H1 (cell line): ENCODE measurements around the gene CDYL2. TPM values are rescaled to one million over a fixed set of nuclear protein-coding genes. Genes with fewer than 3 reads are reported as not detected.

Experiments used
- CTCF ChIA-PET: fragments of 300-600 bp; sonication (Branson Sonifier 250); formaldehyde crosslinking; loops from one replicate; lab custom pipeline; 2021; ENCODE audit not compliant: partially characterized antibody; lab: Charles Lee
- POLR2A ChIA-PET: fragments of 300-600 bp; sonication (Branson Sonifier 250); formaldehyde crosslinking; loops from one replicate; lab custom pipeline; 2021; ENCODE audit warnings: inconsistent platforms; ENCODE audit not compliant: partially characterized antibody; lab: Charles Lee
- DNase-seq, 2 experiments: peaks; one replicate each; pipeline versions ENCODE4 v3.0.0 to v3.0.0-alpha.2; 2010 to 2022; ENCODE audit warnings: low spot score in 2 of 2, low read depth in 1 of 2, mixed read lengths in 1 of 2
- FAIRE-seq: peaks from 2 replicates; lab custom pipeline; 2011; peaks lifted over from hg19 to GRCh38; lab: Jason Lieb, UNC
- H2AFZ ChIP-seq: 2 replicates; pipeline ENCODE4 v1.8.1; 2012; ENCODE audit warnings: low read length, inconsistent platforms
- H2AK5ac ChIP-seq: 2 replicates; pipeline ENCODE4 v1.6.1; 2013; ENCODE audit warnings: low read depth, low read length
- H2BK120ac ChIP-seq: replicated peaks from 2 replicates; pipeline ENCODE3; 2013; ENCODE audit warnings: low read depth, low read length, inconsistent platforms
- H2BK12ac ChIP-seq: 2 replicates; pipeline ENCODE4 v1.6.1; 2013; ENCODE audit warnings: low read depth, low read length
- H2BK15ac ChIP-seq: 2 replicates; pipeline ENCODE4 v1.6.1; 2013; ENCODE audit warnings: low read length
- H2BK20ac ChIP-seq: 2 replicates; pipeline ENCODE4 v1.6.1; 2013; ENCODE audit warnings: low read length
- H2BK5ac ChIP-seq: 2 replicates; pipeline ENCODE4 v1.6.1; 2013; ENCODE audit warnings: low read depth, low read length
- H3K14ac ChIP-seq: 2 replicates; pipeline ENCODE4 v1.6.1; 2013; ENCODE audit warnings: inconsistent platforms; ENCODE audit not compliant: insufficient read length
- H3K18ac ChIP-seq: 2 replicates; pipeline ENCODE4 v1.6.1; 2013; ENCODE audit warnings: low read length; ENCODE audit errors: extremely low read depth
- H3K23ac ChIP-seq: 2 replicates; pipeline ENCODE4 v1.6.1; 2013; ENCODE audit warnings: inconsistent platforms; ENCODE audit not compliant: insufficient read length
- H3K23me2 ChIP-seq: 2 replicates; pipeline ENCODE4 v1.6.1; 2013; ENCODE audit warnings: low read depth, low read length
- H3K27ac ChIP-seq: 2 replicates; pipeline ENCODE4 v1.6.1; 2011; ENCODE audit warnings: low read depth, low read length, inconsistent platforms
- H3K27me3 ChIP-seq, 4 experiments: replicated peaks in 1 of 4; 1 replicate in 1 of 4; 2 replicates in 3 of 4; pipeline versions ENCODE4 v1.6.1 to v1.8.1; 2011 to 2013; ENCODE audit warnings: low read length in 3 of 4, mild to moderate bottlenecking in 3 of 4, inconsistent platforms in 2 of 4, mixed read lengths in 2 of 4, moderate library complexity in 1 of 4; ENCODE audit not compliant: control insufficient read depth in 3 of 4, insufficient read depth in 3 of 4; ENCODE audit errors: extremely low read depth in 1 of 4
- H3K36me3 ChIP-seq, 4 experiments: 2 replicates each; pipeline versions ENCODE4 v1.6.1 to v1.8.1; 2011 to 2013; ENCODE audit warnings: mild to moderate bottlenecking in 4 of 4, low read length in 3 of 4, moderate library complexity in 2 of 4, control low read depth in 1 of 4, inconsistent platforms in 1 of 4; ENCODE audit not compliant: insufficient read depth in 4 of 4, control insufficient read depth in 2 of 4
- H3K4ac ChIP-seq: replicated peaks from 2 replicates; pipeline ENCODE3; 2013; ENCODE audit warnings: low read length, low read depth, mixed read lengths, inconsistent platforms; ENCODE audit not compliant: insufficient read length
- H3K4me1 ChIP-seq, 4 experiments: replicated peaks in 1 of 4; 1 replicate in 1 of 4; 2 replicates in 3 of 4; pipeline versions ENCODE4 v1.6.1 to v1.8.1; 2011 to 2013; ENCODE audit warnings: low read length in 3 of 4, inconsistent platforms in 2 of 4, mixed read lengths in 1 of 4; ENCODE audit not compliant: insufficient read depth in 4 of 4, control insufficient read depth in 3 of 4
- H3K4me2 ChIP-seq, 2 experiments: 2 replicates each; pipeline versions ENCODE4 v1.6.1 to v1.8.1; 2011 to 2013; ENCODE audit warnings: low read depth in 2 of 2, low read length in 2 of 2, control low read depth in 1 of 2, inconsistent platforms in 1 of 2, mild to moderate bottlenecking in 1 of 2; ENCODE audit not compliant: insufficient read depth in 1 of 2
- H3K4me3 ChIP-seq, 4 experiments: fragments of 200-600, 300-600 bp in 1 of 4; sonication (generic), shearing (Covaris generic), sonication (Bioruptor Twin) in 1 of 4; 2 replicates each; pipeline versions ENCODE4 v1.5.1 to v1.8.1; 2011 to 2016; ENCODE audit warnings: low read length in 4 of 4, low read depth in 3 of 4, control low read depth in 2 of 4, inconsistent platforms in 2 of 4, mild to moderate bottlenecking in 2 of 4, mixed read lengths in 1 of 4, moderate library complexity in 1 of 4; ENCODE audit not compliant: insufficient read depth in 2 of 4; ENCODE audit errors: extremely low read depth in 1 of 4
- H3K56ac ChIP-seq: replicated peaks from 2 replicates; pipeline ENCODE3; 2013; ENCODE audit warnings: low read depth, mild to moderate bottlenecking, mixed read lengths, low read length, inconsistent platforms; ENCODE audit not compliant: insufficient read length
- H3K79me1 ChIP-seq: 2 replicates; pipeline ENCODE4 v1.6.1; 2013; ENCODE audit warnings: low read depth, low read length, control low read depth
- H3K79me2 ChIP-seq, 2 experiments: 2 replicates each; pipeline versions ENCODE4 v1.6.1 to v1.8.1; 2012 to 2013; ENCODE audit warnings: low read length in 2 of 2, mild to moderate bottlenecking in 2 of 2, inconsistent platforms in 1 of 2; ENCODE audit not compliant: insufficient read depth in 2 of 2, control insufficient read depth in 1 of 2
- H3K9ac ChIP-seq, 4 experiments: replicated peaks in 1 of 4; 1 replicate in 1 of 4; 2 replicates in 3 of 4; pipeline versions ENCODE4 v1.6.1 to v1.8.1; 2011 to 2013; ENCODE audit warnings: low read depth in 3 of 4, low read length in 3 of 4, control low read depth in 2 of 4, mild to moderate bottlenecking in 2 of 4, moderate library complexity in 2 of 4, inconsistent platforms in 1 of 4; ENCODE audit errors: extremely low read depth in 1 of 4
- H3K9me3 ChIP-seq, 2 experiments: 2 replicates each; pipeline versions ENCODE4 v1.6.1 to v1.8.1; 2012 to 2013; ENCODE audit warnings: mild to moderate bottlenecking in 2 of 2, moderate library complexity in 2 of 2, control low read depth in 1 of 2, inconsistent platforms in 1 of 2, low read depth in 1 of 2, low read length in 1 of 2, mixed read lengths in 1 of 2; ENCODE audit not compliant: insufficient read depth in 2 of 2
- H4K20me1 ChIP-seq, 2 experiments: replicated peaks in 1 of 2; 2 replicates each; pipeline versions ENCODE3 to v1.8.1; 2011 to 2013; ENCODE audit warnings: inconsistent platforms in 2 of 2, low read length in 2 of 2, mild to moderate bottlenecking in 1 of 2; ENCODE audit not compliant: insufficient read depth in 2 of 2, control insufficient read depth in 1 of 2
- H4K5ac ChIP-seq: 2 replicates; pipeline ENCODE4 v1.6.1; 2013; ENCODE audit warnings: low read length, low read depth, mixed read lengths, inconsistent platforms; ENCODE audit not compliant: insufficient read length
- H4K8ac ChIP-seq: 2 replicates; pipeline ENCODE4 v1.8.0; 2013; ENCODE audit warnings: mild to moderate bottlenecking, moderate library complexity, low read length, inconsistent platforms; ENCODE audit not compliant: insufficient read depth; ENCODE audit errors: extremely low read depth
- H4K91ac ChIP-seq: replicated peaks from 2 replicates; pipeline ENCODE3; 2013; ENCODE audit warnings: low read length, mixed read lengths, inconsistent platforms; ENCODE audit not compliant: insufficient read length
- BRCA1 ChIP-seq: IDR thresholded peaks from 2 replicates; pipeline ENCODE4 v1.6.1; 2012; ENCODE audit warnings: low read depth, low read length, improper control_type of control experiment
- CHD2 ChIP-seq: IDR thresholded peaks from 2 replicates; pipeline ENCODE4 v1.6.1; 2012; ENCODE audit warnings: low read length, improper control_type of control experiment
- CTCF ChIP-seq, 3 experiments: IDR thresholded peaks; 1 replicate in 2 of 3; 2 replicates in 1 of 3; pipeline versions ENCODE4 v1.5.1 to v1.6.1; 2011; ENCODE audit warnings: low read length in 3 of 3, mild to moderate bottlenecking in 3 of 3, inconsistent platforms in 2 of 3, low read depth in 1 of 3, moderate library complexity in 1 of 3; ENCODE audit not compliant: insufficient read depth in 1 of 3; ENCODE audit errors: control extremely low read depth in 1 of 3
- JUN ChIP-seq: IDR thresholded peaks from 2 replicates; pipeline ENCODE4 v1.6.1; 2011; ENCODE audit warnings: low read depth, mild to moderate bottlenecking, improper control_type of control experiment, low read length
- MAX ChIP-seq: IDR thresholded peaks from 2 replicates; pipeline ENCODE4 v1.6.1; 2012; ENCODE audit warnings: inconsistent platforms
- PHF8 ChIP-seq: fragments of 200-600 bp; sonication (generic); conservative IDR thresholded peaks from 2 replicates; pipeline ENCODE4 v1.7.1; 2012; ENCODE audit warnings: low read depth, mild to moderate bottlenecking, inconsistent platforms, low read length, moderate library complexity
- POU5F1 ChIP-seq: IDR thresholded peaks from 2 replicates; pipeline ENCODE4 v1.6.1; 2011; ENCODE audit warnings: low read depth, mild to moderate bottlenecking, low read length, moderate library complexity
- RXRA ChIP-seq: IDR thresholded peaks from 2 replicates; pipeline ENCODE4 v1.6.1; 2011; ENCODE audit warnings: low read depth, mild to moderate bottlenecking, low read length, moderate library complexity; ENCODE audit not compliant: insufficient read depth
- SIRT6 ChIP-seq: IDR thresholded peaks from one replicate; pipeline ENCODE4 v1.7.1; 2012; ENCODE audit warnings: low read length, inconsistent platforms
- TAF1 ChIP-seq: IDR thresholded peaks from 2 replicates; pipeline ENCODE4 v1.6.1; 2011; ENCODE audit warnings: mild to moderate bottlenecking, low read depth, low read length
- YY1 ChIP-seq: IDR thresholded peaks from 2 replicates; pipeline ENCODE4 v1.6.1; 2011; ENCODE audit warnings: low read depth, mild to moderate bottlenecking, low read length
- ZNF274 ChIP-seq: IDR thresholded peaks from 2 replicates; pipeline ENCODE4 v1.7.0; 2012; ENCODE audit warnings: low read length, borderline replicate concordance; ENCODE audit errors: extremely low read depth
- WGBS, 2 experiments: shearing (Covaris generic) in 1 of 2; methylation state at CpG; one replicate each; pipeline versions ENCODE4 v1.1.6 to v1.1.7; 2013 to 2015; ENCODE audit warnings: low lambda C conversion rate in 2 of 2, mixed read lengths in 2 of 2, inconsistent platforms in 1 of 2, low coverage in 1 of 2, missing lambda C conversion rate in 1 of 2; ENCODE audit not compliant: insufficient replicate concordance in 2 of 2, insufficient coverage in 1 of 2, insufficient read length in 1 of 2; ENCODE audit errors: extremely low coverage in 1 of 2, missing lambda C conversion rate in 1 of 2; 5-methylcytosine and 5-hydroxymethylcytosine counted together
- polyA plus RNA-seq, 7 experiments: library from polyadenylated mRNA; depleted of rRNA in 3 of 7; stranded (reverse) in 5 of 7; unstranded in 2 of 7; fragments of >200 nt in 5 of 7; fragments of 200-250 nt in 2 of 7; gene quantifications; 1 replicate in 5 of 7; 2 replicates in 1 of 7; 4 replicates in 1 of 7; pipeline versions ENCODE4 v1.2.1 to v1.2.3, GENCODE V29; 2011 to 2013; ENCODE audit warnings: missing spikeins in 2 of 7, mixed read lengths in 2 of 7
- total RNA-seq: library from RNA; stranded (reverse); fragmentation: NEBNext Ultra II Directional; extraction: Animal tissue kit (Norgen Biotek cat#: 25700); gene quantifications from 2 replicates; pipeline ENCODE4 v1.2.1, GENCODE V29; 2021

CDYL2 gene
- total and polyA plus RNA-seq, 2 of the 8 experiments (the other 6 are each of a cell fraction or from before 2014, with no cell fraction given), result 0.33 to 5.3 TPM

GRCh38 chr16:80828495-80828894, 24.1 kb upstream of the CDYL2 start:
- Histone ChIP-seq H3K56ac (no peak overlapping the region), H3K79me2 (no peaks in the 10 kb centered on the region), H3K9ac (no peak overlapping the region), H3K36me3 (no peaks in the 10 kb centered on the region), H2AFZ (no peak overlapping the region), H3K27me3 (no peaks in the 10 kb centered on the region), H2BK20ac (no peak overlapping the region), H4K20me1 (no peaks in the 10 kb centered on the region), H4K5ac (no peak overlapping the region), H4K8ac (no peak overlapping the region), H3K23ac (no peak overlapping the region), H3K4ac (no peak overlapping the region), H3K23me2 (no peaks in the 10 kb centered on the region), H3K4me3 (no peak overlapping the region), H4K91ac (no peak overlapping the region), H3K14ac (no peak overlapping the region), H2AK5ac (no peak overlapping the region), H3K79me1 (no peaks in the 10 kb centered on the region), H3K9me3 (peaks cover 0 to 14% of the 10 kb centered on the region in 2 experiments; a peak in 2 of 4 replicates), H3K27ac (no peak overlapping the region), H3K4me1 (no peaks in the 10 kb centered on the region), H2BK15ac (no peak overlapping the region), H2BK5ac (no peak overlapping the region), H2BK12ac (no peak overlapping the region), H2BK120ac (no peak overlapping the region), H3K18ac (no peak overlapping the region), H3K4me2 (no peak overlapping the region)
- no peak for FAIRE-seq
- POLR2A ChIA-PET, result no interaction called here
- no peak for DNase-seq
- CTCF ChIA-PET, result interaction anchor here (0.8 kb wide), 1 partner anchor 120 kb away, joined by 3 read pairs; no protein-coding TSS in a partner anchor
- 77% methylated on average over 4 of the region's 4 CpGs; no CpG with 5 or more reads in 1 of the 2 experiments for WGBS, 2 experiments
- TF ChIP-seq ZNF274 (no peak), YY1 (no peak), JUN (no peak), CHD2 (no peak), SIRT6 (no peak), CTCF (IDR thresholded peaks at IDR 0.05; ENCODE audit: control extremely low read depth in 1 of 3, insufficient read depth in 1 of 3, low read depth in 1 of 3, low read length in 3 of 3) (no peak), RXRA (no peak), MAX (no peak), POU5F1 (no peak), BRCA1 (no peak), PHF8 (no peak), TAF1 (no peak)
